GM12892 (cell line): ENCODE results near the gene PPCS.

Experiments
- POLR2A ChIP-seq: IDR thresholded peaks from 2 replicates; pipeline ENCODE4 v1.6.1; 2011; ENCODE audit warnings: low read depth, low read length, control low read depth
- POLR2AphosphoS5 ChIP-seq: IDR thresholded peaks from 2 replicates; pipeline ENCODE4 v1.6.1; 2011; ENCODE audit warnings: low read depth, low read length, control low read depth

GRCh38 chr1:42422737-42423136 is 33.6 kb upstream of the PPCS start:
- TF ChIP-seq POLR2A (no peak), POLR2AphosphoS5 (no peak)
